Measurements from ENCODE around the gene CDC42EP1.
A peak's percentile ranks its signal among the peaks of the same experiment; 100 is the strongest.
"Not testable (repeated sequence)": the region's sequence is repeated elsewhere in the genome, so short reads cannot be mapped to it uniquely, and the experiment has no call there.

The CDC42EP1 gene

DNA sequence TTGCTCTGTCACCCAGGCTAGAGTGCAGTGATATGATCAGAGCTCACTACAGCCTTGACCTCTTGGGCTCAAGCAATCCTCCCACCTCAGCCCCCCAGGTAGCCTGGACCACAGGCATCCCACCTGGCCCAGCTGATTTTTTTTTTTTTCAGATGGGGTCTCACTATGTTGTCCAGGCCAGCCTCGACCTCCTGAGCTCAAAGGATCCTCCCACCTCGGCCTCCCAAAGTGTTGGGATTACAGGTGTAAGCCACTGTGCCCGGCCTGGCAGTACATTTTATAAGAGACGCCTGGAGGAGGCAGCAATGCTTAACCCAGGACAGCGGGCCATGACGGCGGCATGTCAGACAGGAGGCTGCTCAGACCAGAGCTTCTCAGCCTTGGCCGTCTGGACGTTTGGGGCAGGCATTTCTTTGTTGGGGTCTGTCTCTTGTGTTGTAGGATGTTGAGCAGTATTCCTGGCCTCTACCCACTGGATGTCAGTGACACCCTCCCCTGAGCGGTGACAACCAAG, 15.3 kb downstream of the CDC42EP1 start:
- no peak for DNase-seq

- DNase-seq, result no peak
These were observed 17.7 kb downstream of the CDC42EP1 start for GRCh38 chr22:37578002-37578401.

DNA sequence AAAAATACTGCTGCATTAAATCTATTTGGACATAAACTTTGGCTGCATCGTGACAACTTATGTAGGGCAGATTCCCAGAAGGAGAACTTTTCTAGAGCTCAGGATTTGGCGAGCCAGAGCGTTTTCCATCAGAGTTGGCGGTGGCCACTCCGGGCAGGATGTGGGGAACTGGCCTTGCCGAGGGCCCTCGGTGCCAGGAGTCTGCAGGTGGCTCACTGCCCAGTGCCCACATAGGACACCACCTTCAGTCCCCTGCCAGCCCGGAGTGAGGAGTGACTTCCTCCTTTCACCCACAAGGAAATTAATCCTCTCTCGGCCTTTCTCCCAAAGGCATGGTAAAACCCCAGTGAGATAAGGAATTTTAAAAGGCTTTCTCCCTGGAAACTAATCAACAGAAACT, 21.2 kb downstream of the CDC42EP1 start:
- DNase-seq, result peak in 32 of 51 donors; percentile 22 to 85 (median 57)

DNA sequence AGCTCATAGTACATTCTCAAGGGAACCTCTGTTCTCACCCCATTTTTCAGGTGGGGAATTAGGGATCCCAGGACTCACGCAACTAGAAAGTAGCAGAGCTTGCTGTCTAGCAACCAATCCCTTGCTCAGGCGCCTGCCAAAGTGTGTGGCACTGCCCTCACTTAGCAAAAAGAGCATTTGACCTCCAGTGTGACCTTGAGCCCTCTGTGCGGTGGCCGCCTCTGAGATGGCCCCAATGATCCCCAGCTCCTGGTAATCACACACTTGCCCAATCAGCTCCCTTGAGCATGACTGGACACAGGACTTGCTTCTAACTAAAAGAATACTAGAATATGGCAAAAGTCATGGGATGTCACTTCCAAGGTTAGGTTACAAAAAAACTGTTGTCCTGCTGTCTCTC, 22.2 kb downstream of the CDC42EP1 start:
- DNase-seq, result no peak

GRCh38 chr22:37588546-37589215, 28.4 kb downstream of the CDC42EP1 start:
- DNase-seq, result no peak

DNA sequence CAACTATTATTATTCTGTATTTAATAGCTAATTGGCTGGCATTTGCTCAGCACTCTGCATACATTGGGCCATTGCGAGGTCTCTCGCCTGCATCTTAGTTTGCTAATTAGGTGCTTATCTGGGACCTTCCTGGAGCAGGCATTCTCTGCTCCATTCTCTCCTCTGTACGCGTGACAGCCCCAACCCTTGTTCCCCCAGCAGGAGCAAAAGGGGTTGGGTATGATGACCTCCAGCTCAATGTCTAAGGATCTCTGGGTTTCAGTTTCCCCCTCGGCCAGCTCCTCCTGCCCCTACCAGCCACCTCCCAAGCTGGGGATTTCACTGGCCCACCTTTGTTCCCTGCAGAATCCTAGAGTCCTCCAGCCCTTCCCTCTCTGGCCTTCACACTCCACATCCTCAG, 29.4 kb downstream of the CDC42EP1 start:
- DNase-seq, result no peak

DNA sequence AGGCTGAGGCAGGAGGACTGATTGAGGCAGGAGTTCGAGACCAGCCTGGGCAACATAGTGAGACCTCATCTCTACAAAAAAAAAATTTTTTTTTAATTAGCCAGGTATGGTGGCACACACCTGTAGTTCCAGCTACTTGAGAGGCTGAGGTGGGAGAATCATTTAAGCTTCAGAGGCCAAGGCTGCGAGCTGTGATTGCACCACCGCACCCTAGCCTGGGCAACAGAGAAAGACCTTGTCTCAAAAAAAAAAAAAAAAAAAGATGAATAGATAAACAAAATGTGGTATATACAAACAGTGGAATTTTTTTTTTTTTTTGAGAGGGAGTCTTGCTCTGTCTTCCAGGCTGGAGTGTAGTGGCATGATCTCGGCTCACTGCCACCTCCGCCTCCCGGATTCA, 30.8 kb downstream of the CDC42EP1 start:
- DNase-seq, result not testable (repeated sequence)

DNA sequence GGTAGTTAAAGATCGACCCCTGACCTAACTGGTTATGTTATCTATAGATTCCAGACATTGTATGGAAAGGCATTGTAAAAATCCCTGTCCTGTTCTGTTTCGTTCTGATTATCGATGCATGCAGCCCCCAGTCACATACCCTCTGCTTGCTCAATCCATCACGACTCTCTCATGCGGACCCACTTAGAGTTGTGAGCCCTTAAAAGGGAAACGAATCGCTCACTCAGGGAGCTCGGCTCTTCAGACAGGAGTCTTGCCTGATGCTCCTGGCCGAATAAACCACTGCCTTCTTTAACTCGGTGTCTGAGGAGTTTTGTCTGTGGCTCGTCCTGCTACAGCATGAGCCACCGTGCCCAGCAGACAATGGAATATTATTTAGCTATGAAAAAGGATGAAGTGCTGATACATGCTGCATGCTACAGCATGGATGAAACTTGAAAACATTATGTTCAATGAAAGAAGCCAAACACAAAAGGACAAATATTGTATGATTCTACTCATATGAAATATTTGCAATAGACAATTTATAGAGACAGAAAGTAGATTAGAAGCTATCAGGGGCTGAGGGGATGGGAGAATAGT, 31.6 kb downstream of the CDC42EP1 start:
- no peak for DNase-seq

- DNase-seq, result no peak
These were observed 34.0 kb downstream of the CDC42EP1 start for GRCh38 chr22:37594237-37594636.

DNA sequence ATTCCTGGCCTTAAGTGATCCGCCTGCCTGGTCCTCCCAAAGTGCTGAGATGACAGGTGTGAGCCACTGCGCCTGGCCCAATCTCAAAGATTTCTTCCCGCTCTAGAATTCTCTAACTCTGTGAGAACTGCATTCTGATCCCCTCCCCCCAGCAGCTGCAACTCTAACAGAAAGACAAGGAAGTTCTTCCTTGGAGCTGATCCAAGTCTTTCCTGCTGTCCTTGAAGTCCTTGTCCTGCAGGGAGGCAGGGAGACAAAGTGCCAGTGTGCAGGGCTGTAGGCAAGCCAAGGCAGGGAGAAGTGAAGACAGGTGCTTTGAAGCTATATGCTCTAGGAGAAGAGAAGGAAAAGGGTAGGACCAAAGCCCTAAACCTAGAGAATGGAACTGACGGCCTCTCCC, 38.9 kb downstream of the CDC42EP1 start:
- peak in 1 of 51 donors; percentile 19 for DNase-seq

DNA sequence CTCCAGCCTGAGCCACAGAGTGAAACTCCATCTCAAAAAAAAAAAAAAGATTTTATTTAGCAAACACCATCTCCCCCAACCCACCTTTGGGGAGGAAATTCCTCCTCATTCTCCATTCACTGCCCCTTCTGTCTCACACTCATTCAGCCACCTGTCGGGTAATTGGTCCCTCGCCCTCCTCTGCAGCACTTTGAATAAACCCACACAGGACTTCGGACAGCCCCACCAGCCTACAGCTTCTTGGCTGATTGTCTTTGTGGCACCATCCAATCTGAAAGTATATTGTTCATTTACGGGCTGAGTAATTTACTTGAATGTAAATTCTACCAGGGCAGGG, 40.9 kb downstream of the CDC42EP1 start:
- no peak for DNase-seq

GRCh38 chr22:37601540-37602442, 41.5 kb downstream of the CDC42EP1 start:
- DNase-seq, result no peak

DNA sequence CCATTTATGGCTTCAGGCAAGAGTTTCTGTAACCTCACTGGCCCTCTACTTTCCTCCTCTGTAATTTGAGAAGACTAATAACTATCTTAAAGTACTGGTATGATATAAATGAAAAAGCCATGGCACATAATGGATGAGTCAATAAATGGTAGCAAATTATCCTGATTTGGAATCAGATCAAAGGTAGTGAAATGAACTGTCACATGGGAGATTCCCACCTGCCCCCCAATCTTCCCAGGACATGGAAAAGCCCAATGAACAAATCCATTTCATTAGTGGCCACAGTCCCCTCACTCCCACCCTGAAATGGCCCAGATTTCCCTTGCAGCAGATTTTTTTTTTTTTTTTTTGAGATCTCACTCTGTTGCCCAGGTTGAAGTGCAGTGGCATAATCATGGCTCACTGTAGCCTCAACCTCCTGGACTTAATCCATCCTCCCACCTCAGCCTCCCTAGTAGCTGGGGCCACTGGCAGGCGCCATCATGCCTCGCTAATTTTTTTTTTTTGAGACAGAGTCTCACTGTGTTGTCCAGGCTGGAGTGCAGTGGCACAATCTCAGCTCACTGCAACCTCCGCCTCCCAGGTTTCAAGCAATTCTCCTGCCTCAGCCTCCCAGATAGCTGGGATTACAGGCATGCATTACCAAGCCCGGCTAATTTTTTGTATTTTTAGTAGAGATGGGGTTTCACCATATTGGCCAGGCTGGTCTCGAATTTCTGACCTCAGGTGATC, 42.4 kb downstream of the CDC42EP1 start:
- DNase-seq, result not testable (repeated sequence)

GRCh38 chr22:37604074-37604473, 43.8 kb downstream of the CDC42EP1 start:
- DNase-seq, result no peak

DNA sequence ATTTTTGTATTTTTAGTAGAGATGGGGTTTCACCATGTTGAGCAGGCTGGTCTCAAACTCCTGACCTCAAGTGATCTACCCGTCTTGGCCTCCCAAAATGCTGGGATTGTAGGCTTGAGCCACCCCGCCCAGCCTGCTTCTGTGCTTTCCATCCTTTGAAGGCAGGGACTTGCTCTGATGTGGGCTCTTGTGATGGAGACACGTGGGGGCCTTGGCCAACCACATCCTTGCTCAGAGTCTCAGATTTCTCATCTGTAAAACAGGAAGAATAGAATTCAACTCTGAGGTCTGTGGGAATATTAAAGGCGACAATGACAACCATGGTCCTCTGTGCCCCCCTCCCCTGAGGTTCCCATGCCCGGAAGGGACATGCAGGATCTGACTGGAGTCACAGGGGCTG, 44.6 kb downstream of the CDC42EP1 start:
- no peak for DNase-seq

DNA sequence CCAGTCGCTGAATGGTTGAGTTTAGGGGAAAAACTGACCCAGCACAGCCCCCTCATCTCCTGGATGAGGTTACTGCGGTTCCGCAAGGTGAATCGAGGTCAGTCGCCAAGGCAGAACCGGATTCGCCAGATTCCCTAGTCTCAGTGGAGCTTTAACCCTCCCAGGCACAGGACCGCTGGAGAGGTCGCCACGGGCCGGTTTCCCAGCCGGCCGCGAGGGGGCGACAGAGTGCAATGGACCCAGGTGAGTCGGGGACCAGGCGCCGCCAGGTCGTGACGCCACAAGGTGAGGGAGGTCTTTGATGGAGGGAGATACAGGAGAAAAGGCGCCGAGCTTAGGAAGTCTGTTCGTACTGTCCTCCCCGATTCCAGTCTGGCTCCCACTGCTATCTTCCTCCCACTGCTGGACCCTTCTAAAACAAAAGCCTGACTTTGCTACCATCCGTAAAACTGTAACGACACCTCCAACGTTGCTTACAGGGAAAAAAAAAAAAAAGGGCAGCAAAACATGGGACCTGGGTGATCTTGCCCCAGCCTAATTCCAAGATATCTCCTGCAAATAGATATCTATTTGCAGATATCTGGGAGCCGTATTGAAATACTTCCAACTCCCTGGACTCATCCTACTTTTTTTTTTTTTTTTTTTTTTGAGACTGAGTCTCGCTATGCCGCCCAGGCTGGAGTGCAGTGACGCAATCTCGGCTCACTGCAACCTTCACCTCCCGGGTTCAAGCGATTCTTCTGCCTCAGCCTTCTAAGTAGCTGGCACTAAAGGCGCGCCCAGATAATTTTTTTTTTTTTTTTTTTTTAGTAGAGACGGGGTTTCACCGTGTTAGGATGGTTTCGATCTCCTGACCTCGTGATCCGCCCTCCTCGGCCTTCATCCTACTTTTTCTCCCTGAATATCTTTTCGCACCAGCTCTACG, 47.0 kb downstream of the CDC42EP1 start:
- DNase-seq, result peak in 48 of 51 donors; percentile 19 to 85 (median 61)

DNA sequence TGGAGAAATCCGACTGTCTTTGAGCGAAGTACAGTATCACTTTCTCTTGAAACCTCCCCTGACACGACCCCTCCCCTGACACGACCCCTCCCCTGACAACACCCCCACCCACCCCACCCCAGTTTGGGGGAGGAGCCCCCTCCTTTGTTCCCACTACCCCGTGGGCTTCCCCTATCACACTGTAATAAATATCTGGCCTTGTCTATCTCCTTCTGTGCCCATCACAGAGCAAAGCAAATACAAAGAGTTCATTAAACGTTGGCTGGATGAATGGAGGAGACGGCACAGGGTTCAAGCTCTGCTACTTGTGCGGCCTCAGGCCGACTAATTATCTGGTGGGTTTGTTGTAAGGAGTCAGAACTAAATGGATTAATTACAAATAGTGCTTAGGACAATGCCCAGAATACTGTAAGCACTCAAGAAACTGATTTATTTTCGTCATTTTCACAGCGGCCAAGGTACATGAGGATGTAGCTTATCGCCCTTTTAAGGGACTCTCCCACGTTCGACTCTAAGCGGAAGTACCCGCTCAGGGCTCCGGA, 47.7 kb downstream of the CDC42EP1 start:
- DNase-seq, result no peak

DNA sequence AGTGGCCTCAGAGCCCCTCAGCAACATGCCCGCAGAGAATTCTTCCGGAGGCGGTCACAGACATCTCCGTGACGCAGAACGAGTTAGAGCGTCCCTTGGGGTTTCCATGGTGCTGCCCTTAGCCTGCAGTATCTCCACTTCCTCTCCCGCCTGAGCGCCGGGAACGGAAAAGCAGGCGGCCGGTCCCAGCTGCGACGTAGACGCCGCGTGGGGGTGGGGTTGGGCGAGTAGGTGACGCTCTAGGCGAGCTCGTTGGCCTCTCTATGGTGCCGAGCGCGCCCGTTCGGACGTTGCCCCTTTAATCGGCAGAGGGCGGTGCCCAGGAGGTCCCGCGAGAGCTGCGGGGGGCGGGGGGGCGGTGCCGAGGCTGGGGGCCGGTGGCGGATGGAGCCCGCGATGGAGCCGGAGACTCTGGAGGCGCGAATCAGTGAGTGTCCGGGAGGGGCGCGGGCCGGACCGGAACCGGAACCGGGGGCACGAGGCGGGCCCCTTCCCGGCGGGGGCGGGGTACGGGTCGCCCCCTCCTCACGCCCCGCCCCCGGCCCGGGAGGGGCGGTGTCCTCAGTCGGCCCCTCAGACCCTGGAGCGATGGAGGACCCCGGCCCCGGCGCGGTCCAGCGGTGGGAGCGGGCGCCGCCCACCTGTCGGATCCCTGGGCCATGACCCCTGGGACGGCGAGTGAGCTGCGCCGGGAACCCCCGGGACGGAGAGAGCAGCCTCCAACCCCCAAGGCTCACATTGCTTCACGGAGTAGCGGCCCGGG, 48.4 kb downstream of the CDC42EP1 start, which contains the start of gene GGA1:
Gene GGA1 (plus strand): TSS at position 358 of the 763 bp plus-strand sequence. CDS start 27 bp downstream, at position 385.
- DNase-seq, result peak; percentile 64 to 100 (median 95)
